ENCODE measurements around the gene ITGAD.

GRCh38 chr16:31364421-31364820 lies 28.7 kb upstream of the ITGAD start:
- TF ChIP-seq CTCF (conservative IDR thresholded peaks at IDR 0.05; ENCODE audit: low read depth in 2 of 2) (no peak), POLR2AphosphoS5 (IDR thresholded peaks at IDR 0.05; ENCODE audit: low read depth) (no peak), REST (IDR thresholded peaks at IDR 0.05; ENCODE audit: unreplicated experiment) (no peak), EZH2 (IDR thresholded peaks at IDR 0.05; ENCODE audit: low read depth, unreplicated experiment) (no peak), EZH2phosphoT487 (IDR thresholded peaks at IDR 0.05; ENCODE audit: unreplicated experiment) (no peak), CREB1 (CRISPR knock-in tag; IDR thresholded peaks at IDR 0.05; ENCODE audit: low read depth) (no peak), JUNB (IDR thresholded peaks at IDR 0.05; ENCODE audit: unreplicated experiment) (no peak), ZNF331 (CRISPR knock-in tag; IDR thresholded peaks at IDR 0.05; ENCODE audit: low read depth) (no peak), NANOG (IDR thresholded peaks at IDR 0.05; ENCODE audit: borderline replicate concordance) (no peak)
- TF ChIP-seq, protein P1, sequence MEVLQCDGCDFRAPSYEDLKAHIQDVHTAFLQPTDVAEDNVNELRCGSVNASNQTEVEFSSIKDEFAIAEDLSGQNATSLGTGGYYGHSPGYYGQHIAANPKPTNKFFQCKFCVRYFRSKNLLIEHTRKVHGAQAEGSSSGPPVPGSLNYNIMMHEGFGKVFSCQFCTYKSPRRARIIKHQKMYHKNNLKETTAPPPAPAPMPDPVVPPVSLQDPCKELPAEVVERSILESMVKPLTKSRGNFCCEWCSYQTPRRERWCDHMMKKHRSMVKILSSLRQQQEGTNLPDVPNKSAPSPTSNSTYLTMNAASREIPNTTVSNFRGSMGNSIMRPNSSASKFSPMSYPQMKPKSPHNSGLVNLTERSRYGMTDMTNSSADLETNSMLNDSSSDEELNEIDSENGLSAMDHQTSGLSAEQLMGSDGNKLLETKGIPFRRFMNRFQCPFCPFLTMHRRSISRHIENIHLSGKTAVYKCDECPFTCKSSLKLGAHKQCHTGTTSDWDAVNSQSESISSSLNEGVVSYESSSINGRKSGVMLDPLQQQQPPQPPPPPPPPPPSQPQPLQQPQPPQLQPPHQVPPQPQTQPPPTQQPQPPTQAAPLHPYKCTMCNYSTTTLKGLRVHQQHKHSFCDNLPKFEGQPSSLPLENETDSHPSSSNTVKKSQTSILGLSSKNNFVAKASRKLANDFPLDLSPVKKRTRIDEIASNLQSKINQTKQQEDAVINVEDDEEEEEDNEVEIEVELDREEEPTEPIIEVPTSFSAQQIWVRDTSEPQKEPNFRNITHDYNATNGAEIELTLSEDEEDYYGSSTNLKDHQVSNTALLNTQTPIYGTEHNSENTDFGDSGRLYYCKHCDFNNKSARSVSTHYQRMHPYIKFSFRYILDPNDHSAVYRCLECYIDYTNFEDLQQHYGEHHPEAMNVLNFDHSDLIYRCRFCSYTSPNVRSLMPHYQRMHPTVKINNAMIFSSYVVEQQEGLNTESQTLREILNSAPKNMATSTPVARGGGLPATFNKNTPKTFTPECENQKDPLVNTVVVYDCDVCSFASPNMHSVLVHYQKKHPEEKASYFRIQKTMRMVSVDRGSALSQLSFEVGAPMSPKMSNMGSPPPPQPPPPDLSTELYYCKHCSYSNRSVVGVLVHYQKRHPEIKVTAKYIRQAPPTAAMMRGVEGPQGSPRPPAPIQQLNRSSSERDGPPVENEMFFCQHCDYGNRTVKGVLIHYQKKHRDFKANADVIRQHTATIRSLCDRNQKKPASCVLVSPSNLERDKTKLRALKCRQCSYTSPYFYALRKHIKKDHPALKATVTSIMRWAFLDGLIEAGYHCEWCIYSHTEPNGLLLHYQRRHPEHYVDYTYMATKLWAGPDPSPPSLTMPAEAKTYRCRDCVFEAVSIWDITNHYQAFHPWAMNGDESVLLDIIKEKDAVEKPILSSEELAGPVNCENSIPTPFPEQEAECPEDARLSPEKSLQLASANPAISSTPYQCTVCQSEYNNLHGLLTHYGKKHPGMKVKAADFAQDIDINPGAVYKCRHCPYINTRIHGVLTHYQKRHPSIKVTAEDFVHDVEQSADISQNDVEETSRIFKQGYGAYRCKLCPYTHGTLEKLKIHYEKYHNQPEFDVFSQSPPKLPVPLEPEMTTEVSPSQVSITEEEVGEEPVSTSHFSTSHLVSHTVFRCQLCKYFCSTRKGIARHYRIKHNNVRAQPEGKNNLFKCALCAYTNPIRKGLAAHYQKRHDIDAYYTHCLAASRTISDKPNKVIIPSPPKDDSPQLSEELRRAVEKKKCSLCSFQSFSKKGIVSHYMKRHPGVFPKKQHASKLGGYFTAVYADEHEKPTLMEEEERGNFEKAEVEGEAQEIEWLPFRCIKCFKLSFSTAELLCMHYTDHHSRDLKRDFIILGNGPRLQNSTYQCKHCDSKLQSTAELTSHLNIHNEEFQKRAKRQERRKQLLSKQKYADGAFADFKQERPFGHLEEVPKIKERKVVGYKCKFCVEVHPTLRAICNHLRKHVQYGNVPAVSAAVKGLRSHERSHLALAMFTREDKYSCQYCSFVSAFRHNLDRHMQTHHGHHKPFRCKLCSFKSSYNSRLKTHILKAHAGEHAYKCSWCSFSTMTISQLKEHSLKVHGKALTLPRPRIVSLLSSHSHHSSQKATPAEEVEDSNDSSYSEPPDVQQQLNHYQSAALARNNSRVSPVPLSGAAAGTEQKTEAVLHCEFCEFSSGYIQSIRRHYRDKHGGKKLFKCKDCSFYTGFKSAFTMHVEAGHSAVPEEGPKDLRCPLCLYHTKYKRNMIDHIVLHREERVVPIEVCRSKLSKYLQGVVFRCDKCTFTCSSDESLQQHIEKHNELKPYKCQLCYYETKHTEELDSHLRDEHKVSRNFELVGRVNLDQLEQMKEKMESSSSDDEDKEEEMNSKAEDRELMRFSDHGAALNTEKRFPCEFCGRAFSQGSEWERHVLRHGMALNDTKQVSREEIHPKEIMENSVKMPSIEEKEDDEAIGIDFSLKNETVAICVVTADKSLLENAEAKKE (CRISPR knock-in tag; IDR thresholded peaks at IDR 0.05): no peak

All from GM23338 (cell line).